Left ventricle myocardium superior (tissue), 1 donor: ENCODE measurements around the gene TTLL12. TPM values are rescaled to one million over a fixed set of nuclear protein-coding genes. Genes with fewer than 3 reads are reported as not detected.

Source experiments
- ATAC-seq: fragments of 200-7000 bp; cut with Tn5 transposase; one replicate; pipeline ENCODE4 v1.9.1; 2020; ENCODE audit warnings: mild to moderate bottlenecking, moderate library complexity
- DNase-seq: peaks from one replicate; pipeline ENCODE4 v3.0.0-alpha.2; 2020
- intact Hi-C: fragments of 100-400 bp; cut with micrococcal nuclease; formaldehyde crosslinking; loops from one replicate; pipeline ENCODE4 v1.11.0; 2022
- long read RNA-seq: library from polyadenylated mRNA; unstranded; transcript quantifications from one replicate; pipeline ENCODE4 v2.0.0, GENCODE V29; 2021
- total RNA-seq: library from RNA; stranded (reverse); fragmentation: NEBNext Ultra II Directional; extraction: Animal tissue kit (Norgen Biotek cat#: 25700); gene quantifications from one replicate; pipeline ENCODE4 v1.2.1, GENCODE V29; 2021
- donor health status: DM: no; HTN: yes; CAD: no; lungs with severe emphysema.

Gene TTLL12
- total RNA-seq: 12.3 TPM
- long read RNA-seq, transcript TTLL12-201 (14 exons, 3,385 nt): major isoform, 19 of 27 reads
- long read RNA-seq, partial matches to known transcripts: 5 of 27 reads
- long read RNA-seq, other reads (novel, unspliced or antisense): 3 of 27 reads

- ATAC-seq (peak; percentile 46), DNase-seq (peak; percentile 81)
- intact Hi-C loops: no loop called here
These were observed at the start of gene TTLL12 for GRCh38 chr22:43186272-43187170. TTLL12 (minus strand) TSS chr22:43187134; CDS start chr22:43187069, 65 bp downstream.

DNA sequence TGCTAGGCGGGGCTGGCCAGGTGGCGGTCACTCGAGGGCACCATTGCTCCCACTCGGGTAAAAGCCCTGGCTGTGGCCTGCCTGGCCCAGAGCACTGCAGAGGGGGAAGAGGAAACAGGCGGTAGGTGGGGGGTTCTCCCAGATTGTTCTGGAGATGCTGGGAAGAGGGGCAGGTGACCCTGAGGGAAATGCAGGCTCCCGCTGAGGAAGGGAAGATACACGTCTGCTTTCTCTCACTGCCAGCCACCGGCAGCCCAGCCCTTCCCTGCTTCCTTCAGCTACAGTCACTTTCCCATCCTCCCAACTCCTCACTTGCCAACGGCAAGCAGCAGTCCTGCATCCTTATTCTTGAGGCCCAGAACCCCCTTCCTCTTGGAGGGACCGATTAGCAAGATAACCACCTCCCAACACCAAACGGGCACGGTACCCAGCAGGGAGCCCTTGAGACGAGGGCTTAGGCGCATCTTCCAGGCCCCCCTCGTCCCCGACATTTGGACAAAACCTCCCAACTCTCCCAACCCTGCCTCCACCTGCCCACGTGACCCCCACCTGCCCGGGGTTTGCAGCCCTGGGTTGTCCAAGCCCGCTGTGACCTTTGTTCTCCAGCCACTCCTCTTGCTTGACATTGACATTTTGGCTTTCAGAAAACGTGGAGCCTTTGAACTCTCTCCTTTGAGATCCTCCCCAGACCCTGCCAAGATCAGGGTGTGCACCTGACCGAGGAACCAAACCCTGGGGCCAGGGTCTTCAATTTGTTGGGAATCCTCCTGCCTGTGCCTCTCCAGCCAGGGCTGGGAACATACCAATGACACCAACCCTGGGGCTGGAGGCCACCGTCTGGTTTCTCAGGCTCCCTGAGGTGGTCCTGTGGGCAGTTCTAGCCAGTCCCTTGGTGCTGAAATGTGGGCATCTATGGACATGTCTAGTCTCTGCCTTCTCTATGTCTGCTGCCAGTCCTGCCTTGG lies 48.8 kb upstream of the TTLL12 start:
- DNase-seq: no peak
- intact Hi-C loops: no loop called here
- ATAC-seq: no peak

DNA sequence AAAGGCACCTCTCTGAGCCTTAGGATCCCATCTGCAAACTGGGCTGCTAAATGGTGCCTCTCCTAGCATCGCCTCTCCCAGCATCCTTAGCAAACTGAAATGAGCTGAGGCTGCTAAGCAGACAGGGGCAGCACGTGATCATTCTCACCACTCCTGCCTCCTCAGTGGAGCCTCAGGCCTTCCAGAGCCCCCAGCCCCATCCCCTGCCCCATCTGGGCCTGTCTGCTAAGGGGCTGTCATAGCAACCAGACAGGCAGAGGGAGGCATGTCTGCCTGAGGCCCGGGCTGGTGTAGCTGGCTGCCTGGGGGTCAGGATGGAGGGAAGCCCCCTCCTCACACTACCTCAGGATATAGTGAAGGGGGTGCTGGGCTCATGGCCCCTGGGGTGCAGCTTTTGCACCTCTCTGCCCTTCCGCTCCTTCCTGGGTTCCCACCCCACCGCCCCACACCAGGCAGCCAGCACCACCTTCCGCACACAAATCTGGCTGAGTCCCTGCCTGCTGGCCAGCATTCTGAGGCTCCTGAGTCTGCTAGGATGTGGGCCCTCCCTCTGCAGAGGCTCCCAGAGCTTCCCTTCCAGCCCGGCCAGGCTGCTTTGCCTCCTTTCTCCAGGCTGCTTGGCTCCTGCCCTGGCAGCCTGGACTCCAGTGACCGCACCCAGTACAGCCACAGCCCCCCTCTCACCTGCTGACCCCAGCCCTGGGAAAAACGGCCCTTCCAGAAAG lies 47.5 kb upstream of the TTLL12 start:
- ATAC-seq (no peak), DNase-seq (no peak)
- intact Hi-C loops: no loop called here

GRCh38 chr22:43233529-43233928 lies 46.6 kb upstream of the TTLL12 start:
- no peak for DNase-seq
- ATAC-seq: no peak
- intact Hi-C loops: no loop called here

- ATAC-seq (no peak), DNase-seq (no peak)
- intact Hi-C loops: no loop called here
These were observed 45.5 kb upstream of the TTLL12 start for GRCh38 chr22:43232445-43232844.

- ATAC-seq: no peak
- intact Hi-C loops: no loop called here
- no peak for DNase-seq
These were observed 44.7 kb upstream of the TTLL12 start for GRCh38 chr22:43231724-43232034.

GRCh38 chr22:43230971-43231723 lies 44.2 kb upstream of the TTLL12 start:
- peak; percentile 65 for DNase-seq
- peak; percentile 44 for ATAC-seq
- intact Hi-C loops: no loop called here

DNA sequence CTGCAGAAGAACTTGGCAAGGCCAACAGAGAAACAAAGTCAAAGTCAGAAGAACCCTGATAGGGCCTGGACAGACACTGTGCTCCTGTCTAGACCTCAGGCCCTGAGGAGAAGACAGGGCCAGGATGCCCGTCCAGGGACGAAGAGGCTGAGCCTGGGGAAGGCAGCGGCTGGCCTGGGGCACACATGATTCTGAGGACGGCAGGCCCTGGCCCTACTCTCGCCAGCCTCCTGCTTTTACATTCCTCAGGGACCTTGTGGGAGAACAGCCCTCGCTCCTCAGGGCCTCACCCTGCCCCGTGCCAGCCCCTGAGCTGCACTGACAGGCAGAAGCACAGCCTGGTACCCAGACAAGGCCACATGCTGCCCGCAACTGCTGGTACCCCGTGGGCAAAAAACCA lies 43.6 kb upstream of the TTLL12 start:
- intact Hi-C loops: no loop called here

DNA sequence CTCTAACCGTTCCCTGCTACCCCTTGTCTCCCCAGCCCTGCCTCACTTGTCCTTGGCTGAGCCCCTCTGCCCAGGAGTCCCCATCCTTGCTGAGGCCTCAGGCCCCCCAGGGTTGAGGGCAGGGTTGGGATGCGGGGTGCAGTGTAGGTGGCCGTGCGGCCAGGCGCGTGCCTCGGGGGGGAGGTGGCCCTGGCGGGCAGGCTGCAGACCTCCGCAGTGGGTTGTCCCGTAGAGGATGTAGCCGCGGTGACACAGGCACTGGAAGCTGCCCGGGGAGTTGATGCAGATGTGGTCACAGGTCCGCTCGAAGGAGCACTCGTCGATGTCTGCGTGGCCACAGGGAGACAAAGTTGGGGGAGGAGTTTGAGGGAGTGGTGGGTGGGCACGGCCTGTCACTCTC lies 41.9 kb upstream of the TTLL12 start:
- no peak for ATAC-seq

More for the DNA sequence above, 43.6 kb upstream of the TTLL12 start:
- DNase-seq (no peak), ATAC-seq (no peak)

GRCh38 chr22:43228330-43228729 lies 41.4 kb upstream of the TTLL12 start:
- intact Hi-C loops: no loop called here
- ATAC-seq: no peak

More for the DNA sequence above, 41.9 kb upstream of the TTLL12 start:
- intact Hi-C loops: no loop called here
- no peak for DNase-seq

DNA sequence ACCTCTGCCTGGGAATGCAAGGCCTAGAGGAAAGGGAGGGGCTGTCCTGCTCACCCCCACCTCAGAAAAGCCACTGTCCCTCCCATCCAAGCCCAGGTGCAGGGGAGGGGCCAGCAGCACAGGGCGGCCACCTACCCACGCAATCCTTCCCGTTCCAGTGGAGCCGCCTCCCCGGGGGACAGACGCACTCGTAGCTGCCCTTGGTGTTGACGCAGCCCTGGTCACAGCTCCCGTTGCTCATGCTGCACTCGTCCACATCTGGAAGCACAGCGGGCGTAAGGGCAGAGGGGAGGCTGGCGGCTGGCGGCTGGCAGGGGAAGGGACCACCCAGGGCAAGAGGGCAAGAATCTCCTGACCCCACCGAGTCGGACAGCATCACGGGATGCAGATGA lies 40.3 kb upstream of the TTLL12 start:
- DNase-seq (no peak), ATAC-seq (no peak)
- intact Hi-C loops: no loop called here

More at GRCh38 chr22:43228330-43228729, 41.4 kb upstream of the TTLL12 start:
- peak; percentile 48 for DNase-seq

GRCh38 chr22:43226377-43227238 lies 39.7 kb upstream of the TTLL12 start:
- intact Hi-C loops: no loop called here
- no peak for ATAC-seq
- no peak for DNase-seq

DNA sequence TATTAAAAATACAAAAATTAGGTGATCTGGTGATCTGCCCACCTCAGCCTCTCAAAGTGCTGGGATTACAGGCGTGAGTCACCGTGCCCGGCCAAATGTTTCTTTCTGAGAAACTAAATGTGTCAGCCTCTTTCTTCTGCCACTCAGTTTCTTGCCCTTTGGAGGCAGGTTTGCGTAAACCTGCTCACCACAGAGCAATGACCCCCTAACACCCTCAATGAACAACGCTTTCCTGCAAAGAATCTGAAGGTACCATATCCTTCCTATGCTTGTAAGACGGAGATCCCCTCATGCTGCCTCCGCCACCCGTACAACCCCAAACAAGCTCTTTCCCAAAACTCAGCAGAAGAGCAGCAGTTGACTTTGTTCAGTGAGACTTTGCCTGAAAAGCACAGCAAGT lies 38.7 kb upstream of the TTLL12 start:
- no peak for DNase-seq
- no peak for ATAC-seq
- intact Hi-C loops: no loop called here

DNA sequence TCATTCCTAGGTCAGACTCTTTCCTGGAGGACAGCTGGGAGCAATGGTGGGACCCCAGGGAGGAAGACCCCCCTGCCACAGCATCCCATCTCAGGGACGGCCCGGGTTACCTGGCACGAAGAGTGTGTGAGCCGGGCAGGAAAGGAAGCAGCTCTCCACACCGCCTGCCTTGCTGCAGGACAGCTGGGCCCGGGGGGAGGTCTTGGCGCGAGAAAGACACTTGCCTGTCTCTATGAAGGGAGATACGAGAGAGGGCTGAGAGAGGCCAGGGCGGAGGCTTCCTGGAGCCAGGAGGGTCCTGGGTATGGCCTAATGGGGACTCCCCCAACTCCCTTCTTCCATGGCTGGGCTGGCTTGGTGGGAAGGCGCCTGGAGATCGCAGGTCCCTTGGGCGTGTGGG lies 36.1 kb upstream of the TTLL12 start:
- no peak for ATAC-seq
- intact Hi-C loops: no loop called here

GRCh38 chr22:43222262-43222661 lies 35.3 kb upstream of the TTLL12 start:
- DNase-seq (peak; percentile 74), ATAC-seq (peak; percentile 89)
- intact Hi-C loops: no loop called here

More for the DNA sequence above, 36.1 kb upstream of the TTLL12 start:
- no peak for DNase-seq

DNA sequence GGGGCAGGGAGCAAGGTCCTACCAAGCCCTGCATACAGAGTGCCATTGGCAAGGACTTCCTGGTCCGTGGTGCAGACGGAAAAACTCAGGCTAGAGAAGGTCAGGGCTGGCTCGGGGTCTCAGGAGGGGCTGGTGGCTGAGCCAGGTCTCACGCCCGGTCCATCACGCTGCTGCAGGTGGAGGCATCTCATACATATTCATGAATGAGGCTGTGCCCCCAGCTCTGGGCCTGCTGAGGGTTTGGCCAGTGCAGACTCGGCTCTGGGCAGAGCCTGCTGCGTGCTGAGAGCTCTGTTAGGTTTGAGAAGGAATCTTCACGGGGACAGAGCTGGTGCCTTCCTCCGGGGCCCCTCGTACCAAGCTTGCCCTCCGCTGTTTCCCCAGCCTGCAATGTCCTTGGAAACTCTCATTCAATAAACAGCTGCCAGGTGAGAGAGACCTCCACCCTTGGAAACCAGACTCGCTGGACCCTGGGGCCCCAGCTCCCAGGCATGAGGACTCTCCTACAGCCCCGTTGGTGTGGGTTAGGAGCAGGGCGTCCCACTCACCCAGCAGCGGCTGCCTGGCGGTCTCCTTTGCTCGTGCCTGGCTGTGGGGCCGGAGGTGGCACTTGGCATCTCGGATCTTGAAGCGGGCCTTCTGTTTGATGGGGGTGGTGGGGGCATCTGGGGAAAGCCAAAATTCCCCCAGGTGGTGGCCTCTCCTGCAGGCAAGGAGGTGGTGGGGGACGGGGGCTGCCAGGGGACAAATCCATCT lies 33.9 kb upstream of the TTLL12 start:
- DNase-seq: no peak
- intact Hi-C loops: no loop called here
- no peak for ATAC-seq

GRCh38 chr22:43218786-43219185 lies 31.9 kb upstream of the TTLL12 start:
- intact Hi-C loops: no loop called here
- ATAC-seq: no peak
- no peak for DNase-seq
